Keratinocyte (primary cell): ENCODE measurements around the gene WDR26.
"Not testable (repeated sequence)": the region's sequence is repeated elsewhere in the genome, so short reads cannot be mapped to it uniquely, and the experiment has no call there.

Experiments
- EZH2 ChIP-seq: IDR thresholded peaks from one replicate; pipeline ENCODE4 v1.6.1; 2012; ENCODE audit warnings: inconsistent platforms, mild to moderate bottlenecking, low read length, moderate library complexity
- TF ChIP-seq, protein P1 (sequence below), 3 experiments: IDR thresholded peaks in 1 of 3; conservative IDR thresholded peaks in 1 of 3; optimal IDR thresholded peaks in 1 of 3; 2 replicates in 2 of 3; 3 replicates in 1 of 3; pipeline versions ENCODE3 to v1.5.1; 2011; ENCODE audit warnings: low read length in 3 of 3, mild to moderate bottlenecking in 3 of 3, moderate library complexity in 2 of 3, control low read depth in 1 of 3, inconsistent platforms in 1 of 3; ENCODE audit not compliant: insufficient read depth in 2 of 3; ENCODE audit errors: extremely low read depth in 1 of 3

DNA sequence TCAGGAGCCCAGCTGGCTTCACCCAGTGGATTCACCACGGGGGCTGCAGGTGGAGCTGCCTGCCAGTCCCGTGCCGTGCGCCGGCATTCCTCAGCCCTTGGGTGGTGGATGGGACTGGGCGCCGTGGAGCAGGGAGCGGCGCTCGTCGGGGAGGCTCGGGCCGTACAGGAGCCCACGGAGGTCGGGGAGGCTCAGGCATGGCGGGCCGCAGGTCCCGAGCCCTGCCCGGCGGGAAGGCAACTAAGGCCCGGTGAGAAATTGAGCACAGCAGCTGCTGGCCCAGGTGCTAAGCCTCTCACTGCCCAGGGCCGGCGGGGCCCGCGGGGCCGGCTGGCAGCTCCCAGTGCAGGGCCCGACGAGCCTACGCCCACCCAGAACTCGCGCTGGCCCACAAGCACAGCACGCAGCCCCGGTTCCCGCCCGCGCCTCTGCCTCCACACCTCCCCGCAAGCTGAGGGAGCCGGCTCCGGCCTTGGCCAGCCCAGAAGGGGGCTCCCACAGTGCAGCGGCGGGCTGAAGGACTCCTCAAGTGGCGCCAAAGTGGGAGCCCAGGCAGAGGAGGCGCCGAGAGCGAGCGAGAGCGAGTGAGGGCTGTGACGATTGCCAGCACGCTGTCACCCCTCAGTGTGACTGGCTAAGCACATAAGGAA, 82.0 kb downstream of the WDR26 start:
- TF ChIP-seq, protein P1, sequence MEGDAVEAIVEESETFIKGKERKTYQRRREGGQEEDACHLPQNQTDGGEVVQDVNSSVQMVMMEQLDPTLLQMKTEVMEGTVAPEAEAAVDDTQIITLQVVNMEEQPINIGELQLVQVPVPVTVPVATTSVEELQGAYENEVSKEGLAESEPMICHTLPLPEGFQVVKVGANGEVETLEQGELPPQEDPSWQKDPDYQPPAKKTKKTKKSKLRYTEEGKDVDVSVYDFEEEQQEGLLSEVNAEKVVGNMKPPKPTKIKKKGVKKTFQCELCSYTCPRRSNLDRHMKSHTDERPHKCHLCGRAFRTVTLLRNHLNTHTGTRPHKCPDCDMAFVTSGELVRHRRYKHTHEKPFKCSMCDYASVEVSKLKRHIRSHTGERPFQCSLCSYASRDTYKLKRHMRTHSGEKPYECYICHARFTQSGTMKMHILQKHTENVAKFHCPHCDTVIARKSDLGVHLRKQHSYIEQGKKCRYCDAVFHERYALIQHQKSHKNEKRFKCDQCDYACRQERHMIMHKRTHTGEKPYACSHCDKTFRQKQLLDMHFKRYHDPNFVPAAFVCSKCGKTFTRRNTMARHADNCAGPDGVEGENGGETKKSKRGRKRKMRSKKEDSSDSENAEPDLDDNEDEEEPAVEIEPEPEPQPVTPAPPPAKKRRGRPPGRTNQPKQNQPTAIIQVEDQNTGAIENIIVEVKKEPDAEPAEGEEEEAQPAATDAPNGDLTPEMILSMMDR (optimal IDR thresholded peaks at IDR 0.05 in 1 of 3, IDR thresholded peaks at IDR 0.05 in 1 of 3, conservative IDR thresholded peaks at IDR 0.05 in 1 of 3; ENCODE audit: extremely low read depth in 1 of 3, insufficient read depth in 2 of 3, low read length in 3 of 3) = not testable (repeated sequence)
- not testable (repeated sequence) for TF ChIP-seq EZH2
